HG03135 (cell line): ENCODE results near the gene CAB39.
A peak's percentile ranks its signal among the peaks of the same experiment; 100 is the strongest.

Experiments used
- ATAC-seq: cut with Tn5 transposase; IDR thresholded peaks from one replicate; pipeline ENCODE4 v1.9.1; 2021; ENCODE audit warnings: mild to moderate bottlenecking, moderate library complexity; ENCODE audit not compliant: unreplicated experiment

The CAB39 gene

DNA sequence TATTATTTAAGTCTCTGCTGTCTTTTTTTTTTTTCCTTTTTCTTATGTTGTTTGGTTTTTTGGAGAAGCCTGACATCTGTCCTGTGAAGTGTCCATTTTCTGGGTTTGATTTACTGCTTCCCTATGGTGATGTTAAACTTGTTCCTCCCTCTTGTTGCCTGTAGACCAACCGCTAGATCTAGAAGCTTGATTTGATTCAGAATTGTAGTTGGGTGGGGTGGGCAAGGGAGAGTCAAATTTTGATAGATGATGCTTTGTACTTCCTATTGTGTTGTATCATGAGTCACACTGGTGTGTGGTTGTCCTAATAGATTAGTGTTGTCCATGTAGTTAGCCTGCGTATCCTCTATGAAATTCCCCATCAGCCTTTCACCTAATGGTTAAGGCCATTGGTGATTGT lies 35.4 kb downstream of the CAB39 start:
- no peak for ATAC-seq

DNA sequence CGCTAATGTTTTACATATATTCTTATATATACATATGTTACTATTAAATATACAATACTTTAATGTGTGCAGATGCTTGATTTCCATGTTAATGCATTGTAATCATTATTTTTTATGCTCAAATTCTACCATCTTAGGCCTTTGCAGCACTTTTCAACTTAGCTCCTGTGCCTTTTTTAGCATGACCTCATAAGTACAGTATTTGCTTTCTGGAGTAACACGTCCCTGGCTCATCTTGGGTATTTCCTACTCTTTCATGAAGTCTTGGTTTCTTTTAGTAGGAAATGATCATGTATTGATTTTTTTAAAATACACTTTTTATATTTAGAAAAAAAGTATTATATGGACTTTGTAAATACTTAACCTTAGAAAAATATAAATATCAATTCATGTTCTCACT lies 36.5 kb downstream of the CAB39 start:
- no peak for ATAC-seq

DNA sequence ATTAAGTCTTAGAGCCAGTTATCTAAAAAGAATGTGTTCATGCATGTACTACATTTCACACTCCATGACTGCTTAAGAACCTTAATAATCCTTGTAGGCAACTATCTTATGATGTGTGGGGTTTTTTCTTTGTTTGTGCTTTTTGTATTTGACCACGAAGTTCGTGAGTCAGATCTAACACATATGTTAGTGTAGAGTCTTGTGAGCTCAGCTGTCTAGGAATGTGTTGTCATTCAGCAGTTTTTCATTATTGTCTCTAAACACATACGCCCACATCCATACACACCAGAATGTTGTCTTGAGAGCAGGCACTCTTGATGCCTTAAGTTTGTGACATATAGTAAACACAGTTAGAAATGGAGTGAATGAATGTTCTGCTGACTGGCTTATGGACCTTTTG lies 38.4 kb downstream of the CAB39 start:
- peak; percentile 51 for ATAC-seq

DNA sequence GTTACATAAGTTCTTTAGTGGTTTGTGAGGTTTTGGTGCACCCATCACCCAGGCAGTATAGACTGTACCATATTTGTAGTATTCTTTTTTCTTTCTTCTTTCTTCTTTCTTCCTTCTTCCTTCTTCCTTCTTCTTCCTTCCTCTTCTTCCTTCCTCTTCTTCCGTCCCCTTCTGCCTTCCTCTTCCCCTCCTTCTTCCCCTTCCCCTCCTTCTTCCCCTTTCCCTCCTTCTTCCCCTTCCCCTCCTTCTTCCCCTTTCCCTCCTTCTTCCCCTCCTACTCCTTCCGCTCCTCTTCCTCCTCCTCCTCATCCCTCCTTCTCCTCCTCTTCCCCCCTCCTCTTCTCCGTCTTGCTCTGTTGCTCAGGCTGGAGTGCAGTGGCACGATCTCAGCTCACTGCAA lies 41.6 kb downstream of the CAB39 start:
- ATAC-seq, result no peak

DNA sequence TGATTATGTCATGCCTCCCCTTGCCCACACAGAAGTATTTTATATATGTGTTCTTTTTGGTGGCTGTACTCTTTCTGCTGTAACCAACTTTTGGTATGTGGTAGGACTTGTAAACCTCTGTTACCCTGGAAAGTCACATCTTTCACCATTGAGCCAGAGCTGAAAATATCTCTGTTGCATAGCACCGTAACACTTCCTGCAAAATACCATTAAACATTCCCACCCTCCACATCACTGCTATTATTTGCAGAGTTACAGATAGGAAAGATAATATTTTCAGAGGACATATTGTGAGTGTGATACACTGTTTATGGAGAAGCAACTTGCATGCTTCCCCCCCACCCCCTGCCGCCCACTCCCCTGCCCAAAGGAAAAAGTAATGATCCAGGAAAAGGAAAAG lies 44.8 kb downstream of the CAB39 start:
- no peak for ATAC-seq

DNA sequence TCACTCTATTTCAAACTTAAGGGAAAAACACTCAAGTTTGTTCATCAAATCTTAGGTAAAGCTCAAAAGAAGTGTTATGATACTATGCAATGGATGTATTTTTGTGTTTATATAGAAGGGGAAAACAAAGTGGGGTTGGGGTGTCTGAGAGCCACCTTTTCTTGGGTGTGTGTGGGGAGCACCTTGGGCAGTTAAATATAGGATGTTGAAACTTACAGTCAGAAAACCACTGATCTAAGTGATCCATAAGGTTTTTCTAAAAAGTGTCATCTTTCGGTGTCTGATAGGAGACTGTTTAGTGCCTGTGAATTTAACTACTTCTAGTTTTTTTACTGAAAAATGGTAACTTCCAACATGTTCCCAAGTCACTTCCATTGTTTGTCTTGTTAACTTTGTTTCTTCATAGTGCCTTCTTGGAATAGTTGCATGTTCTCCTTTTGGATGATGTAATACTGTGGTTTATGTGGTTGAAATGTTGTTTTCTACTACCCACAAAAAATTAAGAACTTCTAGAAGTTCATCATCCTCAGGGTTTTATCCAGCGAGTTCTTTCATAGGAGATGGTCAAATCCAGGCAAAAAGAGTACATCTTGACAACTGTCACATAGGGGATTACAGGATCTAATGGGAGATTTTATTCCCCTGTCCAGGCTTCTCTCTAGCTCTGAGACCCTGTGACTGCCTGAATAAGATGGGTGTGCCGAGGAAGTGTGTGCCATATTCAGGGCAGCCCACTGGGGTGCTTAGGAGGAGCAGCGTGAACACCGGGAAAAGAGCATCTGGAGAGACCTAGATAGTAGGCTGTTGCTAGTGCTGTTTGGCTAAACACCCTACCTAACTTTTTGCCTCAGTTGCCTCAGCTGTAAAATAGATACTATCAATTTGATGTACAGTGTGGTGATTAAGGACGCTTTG lies 46.2 kb downstream of the CAB39 start:
- ATAC-seq, result no peak

DNA sequence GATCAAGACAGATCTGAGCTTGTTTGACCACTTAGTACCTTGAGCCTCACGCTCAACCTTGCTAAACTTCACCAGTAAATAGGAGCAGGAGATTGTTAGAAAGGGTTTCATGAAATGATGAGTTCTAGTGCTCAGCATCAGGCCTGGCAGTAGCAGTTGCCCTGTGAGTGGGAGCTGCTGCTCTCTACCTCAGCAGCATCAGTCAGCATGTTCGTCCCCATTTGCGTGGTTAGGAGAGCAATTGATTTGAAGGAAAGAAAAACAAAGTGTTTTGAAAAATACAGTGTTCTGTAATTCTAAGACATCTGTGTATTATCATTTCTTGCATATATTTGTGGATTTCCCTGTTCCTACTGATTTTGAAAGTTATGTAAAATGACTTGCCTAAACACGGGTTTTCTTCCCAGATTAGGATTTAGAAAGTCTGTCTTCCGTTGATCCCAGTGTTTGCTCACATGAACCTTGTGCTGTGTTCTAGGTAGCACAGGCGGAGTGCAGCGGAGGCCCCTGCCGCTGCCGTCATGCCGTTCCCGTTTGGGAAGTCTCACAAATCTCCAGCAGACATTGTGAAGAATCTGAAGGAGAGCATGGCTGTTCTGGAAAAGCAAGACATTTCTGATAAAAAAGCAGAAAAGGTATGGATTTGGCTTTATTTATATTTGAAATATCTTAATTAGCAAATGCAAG lies 47.0 kb downstream of the CAB39 start:
- no peak for ATAC-seq

DNA sequence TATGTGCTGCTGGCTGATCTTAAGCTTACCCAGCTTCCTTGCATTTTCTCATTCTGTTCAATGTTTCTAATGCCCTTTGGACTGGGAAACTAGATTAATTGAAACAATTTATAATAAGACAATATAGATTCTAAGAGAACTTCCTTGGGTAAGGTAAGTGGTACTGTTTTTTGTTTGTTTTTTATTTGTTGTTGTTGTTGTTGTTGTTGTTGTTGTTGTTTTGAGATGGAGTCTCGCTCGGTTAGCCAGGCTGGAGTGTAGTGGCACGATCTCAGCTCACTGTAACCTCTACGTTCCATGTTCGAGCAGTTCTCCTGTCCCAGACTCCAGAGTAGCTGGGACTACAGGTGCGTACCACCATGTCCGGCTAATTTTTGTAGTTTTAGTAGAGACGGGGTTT lies 49.1 kb downstream of the CAB39 start:
- no peak for ATAC-seq

DNA sequence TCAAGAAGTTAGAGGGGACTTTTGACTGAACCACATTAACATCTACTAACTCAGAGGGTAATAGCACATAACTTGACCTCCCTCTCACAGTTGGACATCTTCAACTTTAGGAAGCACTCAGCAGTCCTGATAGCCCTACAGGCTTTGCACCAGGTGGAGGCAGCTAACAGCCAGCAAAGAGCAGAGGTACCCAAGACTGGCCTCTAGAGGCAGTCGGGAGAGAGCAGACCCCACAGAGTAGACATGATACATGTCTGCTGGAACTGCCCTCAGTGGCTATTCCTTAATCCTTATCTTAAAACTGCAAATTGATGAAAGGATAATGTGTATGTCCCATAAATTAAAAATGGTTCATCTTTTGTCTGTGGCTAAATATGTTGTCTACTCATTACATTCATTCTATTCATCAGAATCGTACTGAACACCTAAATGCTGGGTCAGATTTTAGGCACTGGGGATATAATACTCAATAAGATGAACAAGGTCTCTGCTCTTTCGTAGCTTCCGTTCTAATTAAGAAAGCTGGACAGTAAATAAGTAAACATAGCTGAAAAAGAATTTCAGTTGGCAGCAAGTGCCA lies 49.8 kb downstream of the CAB39 start:
- ATAC-seq, result no peak

DNA sequence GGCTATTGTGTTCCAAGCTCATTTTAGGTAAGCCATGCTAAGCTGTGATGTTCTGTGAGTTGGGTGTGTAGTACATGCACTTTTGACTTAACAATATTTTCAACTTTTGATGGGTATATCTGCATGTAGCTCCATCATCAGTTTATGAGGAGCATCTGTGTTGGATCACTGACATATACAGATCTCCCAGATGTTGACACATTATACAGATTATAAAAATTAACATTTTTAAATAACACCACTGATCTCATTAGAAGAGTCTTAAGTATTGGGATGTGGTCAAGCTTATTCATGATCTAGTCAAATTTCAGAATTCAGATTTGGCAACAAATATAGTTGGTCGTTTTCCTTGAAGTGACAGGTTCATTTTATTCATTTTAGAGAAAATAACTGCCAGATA lies 51.7 kb downstream of the CAB39 start:
- ATAC-seq, result no peak

DNA sequence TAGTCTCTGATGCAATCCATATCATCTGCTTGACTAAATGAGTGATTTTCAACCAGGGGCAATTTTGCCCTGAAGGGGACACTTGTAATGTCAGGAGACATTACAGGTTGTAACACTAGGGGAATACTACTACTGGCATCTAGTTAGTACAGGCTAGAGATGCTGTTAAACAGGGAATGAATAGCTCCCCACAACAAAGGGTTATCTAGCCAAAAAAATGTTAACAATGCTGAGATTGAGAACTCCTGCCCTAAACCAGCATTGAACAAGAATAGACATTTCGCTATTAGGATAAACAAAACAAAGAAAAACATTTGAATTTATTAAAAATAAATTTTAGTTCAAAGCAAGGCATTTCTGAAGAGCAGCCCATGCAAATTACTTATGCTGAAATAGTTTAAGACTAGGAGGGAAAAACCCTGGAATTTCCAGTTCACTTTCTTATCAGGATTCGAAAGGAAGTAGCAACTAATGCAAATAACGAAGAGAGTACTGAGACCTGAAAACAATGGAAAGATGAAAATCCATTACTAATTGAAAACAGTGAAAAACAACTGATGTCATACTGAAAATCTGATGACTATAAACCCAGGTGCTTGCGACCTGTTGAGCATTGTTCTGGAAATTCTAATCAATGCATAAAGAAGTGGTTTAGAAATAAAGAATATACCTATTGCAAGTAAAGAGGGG lies 53.1 kb downstream of the CAB39 start:
- no peak for ATAC-seq

DNA sequence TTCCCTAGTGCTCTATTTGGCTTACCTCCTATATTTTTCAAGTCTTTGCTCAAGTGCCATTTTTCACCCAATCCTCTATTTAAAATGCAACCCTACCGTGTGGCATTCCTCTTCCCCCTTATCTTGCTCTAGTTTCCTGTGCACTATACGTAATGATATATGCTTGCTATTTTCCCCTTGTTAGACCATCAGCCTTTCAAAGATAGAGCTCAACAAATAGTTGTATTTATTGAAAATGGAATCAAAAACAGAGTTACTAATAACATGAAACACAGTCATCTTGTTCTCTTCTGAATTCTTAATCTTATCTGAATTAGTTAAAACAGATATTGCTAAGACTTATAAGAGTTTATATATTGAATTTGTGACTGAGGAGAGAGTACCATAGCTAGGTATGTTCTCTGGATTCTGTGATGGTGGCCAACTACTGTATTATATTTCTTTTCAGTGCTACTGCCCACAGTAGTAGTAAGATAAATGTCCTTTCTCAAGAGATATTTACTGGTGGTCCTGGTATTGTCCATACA lies 55.3 kb downstream of the CAB39 start:
- no peak for ATAC-seq

DNA sequence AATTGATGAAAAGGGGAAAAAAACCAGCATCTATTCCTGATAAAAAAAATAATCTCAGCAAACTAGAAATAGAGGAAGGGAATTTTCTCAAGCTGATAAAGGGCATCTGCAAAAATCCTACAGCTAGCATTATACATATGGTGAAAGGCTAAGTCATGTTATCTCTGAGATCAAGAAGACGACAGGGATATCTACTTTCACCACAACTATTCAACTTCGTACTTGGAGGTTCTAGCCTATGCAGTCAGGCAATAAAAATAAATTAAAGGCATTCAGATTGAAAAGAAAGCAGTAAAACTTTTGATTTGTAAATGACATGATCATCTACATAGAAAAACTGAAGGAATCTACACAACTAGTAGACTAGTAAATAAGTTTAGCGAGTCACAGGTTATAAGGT lies 58.2 kb downstream of the CAB39 start:
- no peak for ATAC-seq

DNA sequence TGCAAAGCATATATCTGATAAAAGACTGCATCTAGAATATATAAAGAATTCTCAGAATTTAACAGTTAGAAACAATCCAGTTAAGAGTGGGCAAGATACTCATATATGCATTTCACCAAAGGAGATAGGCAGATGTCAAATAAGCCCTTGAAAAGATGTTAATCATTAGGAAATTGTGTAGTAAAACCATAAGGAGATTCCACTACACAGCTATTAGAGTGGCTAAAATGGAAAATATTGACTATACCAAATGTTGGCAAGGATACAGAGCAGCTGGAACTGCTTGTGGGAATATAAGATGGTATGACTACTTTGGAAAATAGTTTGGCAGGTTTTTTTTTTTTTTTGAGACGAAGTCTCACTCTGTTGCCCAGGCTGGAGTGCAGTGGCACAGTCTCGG lies 59.5 kb downstream of the CAB39 start:
- ATAC-seq, result no peak

DNA sequence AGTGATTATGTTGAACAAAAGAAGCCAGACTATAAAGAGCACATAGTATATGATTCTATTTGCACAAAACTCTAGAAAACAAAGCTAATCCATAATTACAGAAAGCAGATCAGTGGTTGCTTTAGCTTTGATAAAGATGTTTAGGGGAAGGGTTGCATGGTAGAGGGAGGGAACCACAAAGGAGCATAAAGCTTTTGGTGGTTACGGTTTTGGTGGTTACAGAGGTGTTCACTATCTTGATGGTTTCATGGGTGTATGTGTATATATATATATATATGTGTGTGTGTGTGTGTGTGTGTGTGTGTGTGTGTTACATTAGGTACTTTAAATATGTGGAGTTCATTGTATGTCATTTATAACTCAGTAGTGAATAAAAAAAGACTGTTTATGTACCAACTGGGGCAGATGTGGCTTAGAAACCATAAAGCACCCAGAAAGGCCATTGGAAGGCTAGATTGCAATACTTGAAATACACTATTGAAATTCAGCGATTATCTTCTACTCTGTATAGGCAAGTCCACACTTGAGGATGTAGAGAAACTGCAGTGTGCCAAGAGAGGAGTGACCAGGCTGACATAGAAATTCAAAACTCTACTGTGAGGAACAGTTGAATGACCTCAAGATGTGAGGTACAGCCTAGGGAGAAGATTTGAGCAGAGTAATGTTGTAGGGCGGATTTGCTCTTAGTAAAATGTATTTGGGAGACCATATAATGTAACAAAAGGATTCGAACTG lies 60.6 kb downstream of the CAB39 start:
- no peak for ATAC-seq

DNA sequence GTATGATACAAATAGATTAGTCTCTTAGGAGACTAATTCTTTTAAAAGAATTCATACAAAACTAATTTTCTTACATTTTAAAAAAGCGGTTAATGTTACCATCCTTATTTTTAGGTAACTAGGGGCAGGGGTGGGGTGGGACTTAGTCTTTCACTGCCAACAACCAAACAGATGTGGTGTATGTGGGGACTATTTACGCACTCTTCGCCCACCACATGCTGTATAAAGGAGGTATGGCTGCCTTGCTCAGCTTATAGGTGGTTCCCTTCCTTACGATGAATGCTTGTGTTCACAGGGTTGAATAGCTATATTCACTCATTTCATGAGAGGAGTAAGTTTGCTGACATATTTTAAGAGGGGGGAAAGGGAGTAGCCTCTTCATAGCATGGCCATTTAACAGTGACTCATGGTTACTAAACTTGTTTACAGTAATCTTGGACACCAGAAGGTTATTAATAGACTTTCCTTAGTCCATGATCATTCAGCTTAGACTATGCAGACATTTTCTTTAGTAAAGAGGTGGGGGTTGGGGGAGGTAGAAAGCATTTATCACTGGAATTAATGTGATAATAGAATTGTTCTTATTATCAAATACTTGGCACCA lies 61.8 kb downstream of the CAB39 start:
- no peak for ATAC-seq

DNA sequence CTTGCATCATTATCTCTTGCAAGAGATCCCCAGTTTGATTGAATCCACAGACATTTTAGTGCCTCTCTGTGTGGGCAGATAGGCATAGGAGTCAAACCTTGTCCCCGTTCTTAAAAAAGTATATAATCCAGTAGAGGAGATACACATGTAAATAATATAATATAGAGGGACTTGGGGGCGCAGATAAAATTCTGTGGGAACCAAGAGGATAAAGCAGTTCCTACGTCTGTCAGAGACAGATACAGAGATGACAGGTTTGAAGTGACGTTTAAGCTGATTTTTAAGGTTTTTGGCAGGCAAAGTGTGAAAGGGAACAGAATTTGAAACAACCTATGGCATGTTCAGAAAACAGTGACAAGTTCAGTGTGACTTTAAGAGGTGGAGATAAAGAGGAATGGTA lies 63.1 kb downstream of the CAB39 start:
- no peak for ATAC-seq

DNA sequence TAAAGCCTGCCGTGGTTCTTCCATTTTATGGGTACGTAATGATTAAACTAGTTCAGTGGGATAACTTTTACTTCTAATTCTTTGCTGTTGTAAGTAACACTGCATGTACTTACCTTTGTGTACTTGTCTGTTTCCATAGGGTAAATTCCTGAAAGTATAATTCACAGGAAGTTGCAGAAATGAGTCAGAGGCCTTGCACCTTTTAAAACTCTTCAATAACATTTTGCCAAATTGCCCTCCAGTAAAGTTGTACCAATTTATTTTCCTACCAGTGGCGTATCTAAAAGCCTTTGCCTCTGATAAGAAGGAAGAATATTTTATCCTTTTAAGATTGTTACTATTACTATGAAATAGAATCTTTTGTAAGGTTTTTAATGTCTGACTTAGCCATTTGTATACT lies 65.1 kb downstream of the CAB39 start:
- ATAC-seq, result no peak

DNA sequence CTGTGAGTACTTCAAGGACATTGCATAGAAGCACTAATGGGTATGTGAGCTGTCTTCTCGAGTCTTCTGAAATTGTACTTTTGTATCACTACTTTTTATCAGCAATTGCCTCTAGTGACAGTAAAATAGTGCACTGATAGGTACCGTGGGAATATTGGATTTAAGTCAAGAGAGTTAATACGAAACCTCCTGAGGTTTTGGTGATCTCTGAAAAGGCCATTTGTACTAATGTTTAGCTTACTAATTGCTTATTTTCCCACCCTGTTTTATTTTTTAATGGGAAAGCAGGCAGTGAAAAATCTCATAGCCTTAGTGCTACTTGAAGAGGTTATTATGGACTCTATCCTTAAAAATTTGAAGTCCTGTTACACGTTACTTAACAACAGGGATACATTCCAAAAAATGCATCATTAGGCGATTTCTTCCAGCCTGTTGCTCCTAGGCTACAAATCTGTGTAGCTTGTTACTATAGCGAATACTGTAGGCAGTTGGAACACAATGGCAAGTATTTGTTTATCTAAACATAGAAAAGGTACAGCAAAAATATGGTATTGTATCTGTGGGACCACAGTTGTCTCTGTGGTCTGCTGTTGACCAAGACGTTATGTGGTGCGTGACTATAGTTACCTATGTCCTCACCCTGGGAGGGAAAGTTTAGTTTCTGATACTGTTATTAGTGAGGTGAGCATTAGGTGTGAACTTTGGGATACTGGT lies 65.9 kb downstream of the CAB39 start:
- peak; percentile 60 for ATAC-seq
